Stimulated activated CD4-positive, alpha-beta T cell treated with anti-CD3 and anti-CD28 coated beads, Interleukin-1b, Interleukin-23, amount 100 ng/mL, for 48 hours (primary cell): ENCODE measurements around the gene GRIFIN.

Experiments used
- DNase-seq: peaks from one replicate; pipeline ENCODE4 v3.0.0-alpha.2; 2020

The GRIFIN gene

GRCh38 chr7:2431260-2431867 is 44.8 kb downstream of the GRIFIN start:
- DNase-seq = peak; percentile 36

GRCh38 chr7:2425749-2426148 is 50.4 kb downstream of the GRIFIN start:
- DNase-seq = no peak
